AG04450 (cell line): ENCODE data around the gene COMMD4. TPM values are rescaled to one million over a fixed set of nuclear protein-coding genes. Genes with fewer than 3 reads are reported as not detected.
"Not testable (repeated sequence)": the region's sequence is repeated elsewhere in the genome, so short reads cannot be mapped to it uniquely, and the experiment has no call there.

Experiments
- CTCF ChIA-PET: fragments of 300-600, 350-600 bp; formaldehyde crosslinking; extraction: SDS; loops from one replicate; lab custom pipeline; 2022; ENCODE audit warnings: antibody characterized with exemption, inconsistent platforms; lab: Charles Lee
- POLR2A ChIA-PET: fragments of 350-600 bp; formaldehyde crosslinking; extraction: SDS; loops from one replicate; lab custom pipeline; 2021; ENCODE audit warnings: antibody characterized with exemption, inconsistent platforms; lab: Yijun Ruan, JAX
- DNase-seq: peaks from one replicate; pipeline ENCODE4 v3.0.0-alpha.2; 2011; ENCODE audit warnings: low read depth, low spot score
- H3K27ac ChIP-seq: one replicate; pipeline ENCODE4 v1.5.1; 2012; ENCODE audit warnings: low read depth, low read length, control low read depth
- H3K27me3 ChIP-seq: one replicate; pipeline ENCODE4 v1.6.0; 2012; ENCODE audit warnings: low read length; ENCODE audit not compliant: control insufficient read depth, insufficient read depth
- H3K4me3 ChIP-seq: 2 replicates; pipeline ENCODE4 v1.5.1; 2011; ENCODE audit warnings: mild to moderate bottlenecking, low read depth, low read length, control low read depth
- H3K9me3 ChIP-seq: 2 replicates; pipeline ENCODE4 v1.5.1; 2012; ENCODE audit warnings: low read length; ENCODE audit not compliant: control insufficient read depth, insufficient read depth
- polyA plus RNA-seq: library from polyadenylated mRNA; depleted of rRNA; stranded (reverse); fragments of >200 nt; gene quantifications from 2 replicates; pipeline ENCODE4 v1.2.3, GENCODE V29; 2011
- TF ChIP-seq, protein P1 (sequence below): IDR thresholded peaks from 2 replicates; pipeline ENCODE4 v1.5.1; 2011; ENCODE audit warnings: low read depth, low read length, control low read depth, inconsistent platforms

Gene COMMD4
- polyA plus RNA-seq, 1 experiment: 52.4 TPM

DNA sequence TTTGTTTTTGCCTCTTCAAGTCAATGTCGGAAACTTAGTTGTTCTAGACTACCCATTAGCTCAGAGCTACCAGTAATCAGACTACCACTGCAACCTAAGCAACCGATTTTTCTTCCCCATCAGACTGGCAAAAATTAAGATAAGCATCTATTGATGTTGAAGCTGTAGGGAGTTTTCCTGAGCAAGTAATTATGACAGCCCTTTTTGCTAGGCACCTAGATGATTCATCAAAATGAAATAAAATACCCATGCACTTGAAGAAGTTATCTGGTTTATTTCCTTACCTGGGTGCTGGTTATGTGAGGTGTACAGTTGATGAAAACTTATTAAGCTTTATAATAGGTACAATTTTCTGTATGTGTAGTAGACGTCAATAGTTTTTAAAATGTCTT, 554 bp upstream of the COMMD4 start:
- Histone ChIP-seq H3K4me3 (peak overlapping the region; percentile 85), H3K27me3 (no peaks in the 10 kb centered on the region), H3K27ac (no peak overlapping the region), H3K9me3 (no peaks in the 10 kb centered on the region)
- TF ChIP-seq, protein P1, sequence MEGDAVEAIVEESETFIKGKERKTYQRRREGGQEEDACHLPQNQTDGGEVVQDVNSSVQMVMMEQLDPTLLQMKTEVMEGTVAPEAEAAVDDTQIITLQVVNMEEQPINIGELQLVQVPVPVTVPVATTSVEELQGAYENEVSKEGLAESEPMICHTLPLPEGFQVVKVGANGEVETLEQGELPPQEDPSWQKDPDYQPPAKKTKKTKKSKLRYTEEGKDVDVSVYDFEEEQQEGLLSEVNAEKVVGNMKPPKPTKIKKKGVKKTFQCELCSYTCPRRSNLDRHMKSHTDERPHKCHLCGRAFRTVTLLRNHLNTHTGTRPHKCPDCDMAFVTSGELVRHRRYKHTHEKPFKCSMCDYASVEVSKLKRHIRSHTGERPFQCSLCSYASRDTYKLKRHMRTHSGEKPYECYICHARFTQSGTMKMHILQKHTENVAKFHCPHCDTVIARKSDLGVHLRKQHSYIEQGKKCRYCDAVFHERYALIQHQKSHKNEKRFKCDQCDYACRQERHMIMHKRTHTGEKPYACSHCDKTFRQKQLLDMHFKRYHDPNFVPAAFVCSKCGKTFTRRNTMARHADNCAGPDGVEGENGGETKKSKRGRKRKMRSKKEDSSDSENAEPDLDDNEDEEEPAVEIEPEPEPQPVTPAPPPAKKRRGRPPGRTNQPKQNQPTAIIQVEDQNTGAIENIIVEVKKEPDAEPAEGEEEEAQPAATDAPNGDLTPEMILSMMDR: no peak
- POLR2A ChIA-PET: interaction anchor here (0.8 kb wide), 1 partner anchor 33 kb away, joined by 4 read pairs; no protein-coding TSS in a partner anchor
- CTCF ChIA-PET: no interaction called here
- no peak for DNase-seq

DNA sequence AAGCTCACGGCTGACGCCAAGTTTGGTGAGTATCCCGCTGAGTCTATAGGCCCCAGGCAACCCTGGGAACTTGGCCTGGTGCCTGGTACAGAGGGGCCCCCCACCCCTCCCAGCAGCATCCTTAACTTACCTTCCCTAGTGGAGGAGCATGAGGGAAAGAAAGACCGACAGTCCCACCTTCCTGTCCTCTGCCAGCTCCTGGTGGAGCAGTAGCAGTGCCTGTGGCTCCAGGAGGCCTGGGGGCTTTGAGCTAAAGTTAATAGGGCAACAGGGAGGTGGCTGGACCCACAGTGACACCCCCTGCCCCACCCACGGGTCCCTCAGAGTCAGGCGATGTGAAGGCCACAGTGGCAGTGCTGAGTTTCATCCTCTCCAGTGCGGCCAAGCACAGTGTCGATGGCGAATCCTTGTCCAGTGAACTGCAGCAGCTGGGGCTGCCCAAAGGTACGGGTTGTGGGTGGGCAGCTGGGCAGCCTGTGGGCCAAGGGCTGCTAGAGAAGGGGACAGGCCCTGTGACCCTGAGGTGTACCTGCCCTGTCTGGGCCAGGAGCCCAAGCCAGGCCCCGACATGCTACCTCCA, 2.9 kb downstream of the COMMD4 start:
- CTCF ChIA-PET: no interaction called here
- POLR2A ChIA-PET: no interaction called here

DNA sequence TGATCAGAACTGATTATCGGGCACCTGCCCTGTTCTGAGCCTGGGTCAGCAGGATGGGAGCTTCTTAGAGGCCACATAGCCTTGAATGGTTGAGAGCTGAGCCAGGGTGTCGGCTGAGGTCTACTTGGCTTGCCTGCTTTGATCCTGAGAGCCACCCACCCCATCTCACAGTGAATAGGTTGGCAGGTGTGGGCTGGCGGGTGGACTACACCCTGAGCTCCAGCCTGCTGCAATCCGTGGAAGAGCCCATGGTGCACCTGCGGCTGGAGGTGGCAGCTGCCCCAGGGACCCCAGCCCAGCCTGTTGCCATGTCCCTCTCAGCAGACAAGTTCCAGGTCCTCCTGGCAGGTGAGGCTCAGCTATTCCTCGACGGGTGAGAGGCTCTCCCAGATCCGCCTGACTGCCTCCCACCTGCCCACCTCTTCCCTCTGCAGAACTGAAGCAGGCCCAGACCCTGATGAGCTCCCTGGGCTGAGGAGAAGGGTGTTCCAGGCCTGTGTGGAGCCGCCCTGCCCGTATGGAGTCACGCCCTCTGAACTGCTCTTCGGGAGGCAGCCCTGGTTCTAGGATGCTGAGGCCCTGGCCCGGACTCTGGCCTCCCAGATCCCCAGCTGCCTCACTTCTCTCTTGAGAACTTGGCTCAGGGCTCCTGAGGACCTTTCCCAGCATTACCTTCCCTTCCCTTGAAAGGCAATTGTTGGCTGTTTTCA, 3.8 kb downstream of the COMMD4 start:
- ChIA-PET CTCF (no interaction called here), POLR2A (no interaction called here)
- H3K9me3 ChIP-seq: no peaks in the 10 kb centered on the region
- H3K4me3 ChIP-seq: no peak overlapping the region
- TF ChIP-seq, protein P1: no peak
- H3K27ac ChIP-seq: no peak overlapping the region
- no peaks in the 10 kb centered on the region for H3K27me3 ChIP-seq
- DNase-seq: no peak

More for the DNA sequence above, 2.9 kb downstream of the COMMD4 start:
- no peak for DNase-seq
- no peaks in the 10 kb centered on the region for H3K9me3 ChIP-seq
- no peak overlapping the region for H3K4me3 ChIP-seq
- H3K27ac ChIP-seq: no peak overlapping the region
- no peaks in the 10 kb centered on the region for H3K27me3 ChIP-seq
- TF ChIP-seq, protein P1: no peak

DNA sequence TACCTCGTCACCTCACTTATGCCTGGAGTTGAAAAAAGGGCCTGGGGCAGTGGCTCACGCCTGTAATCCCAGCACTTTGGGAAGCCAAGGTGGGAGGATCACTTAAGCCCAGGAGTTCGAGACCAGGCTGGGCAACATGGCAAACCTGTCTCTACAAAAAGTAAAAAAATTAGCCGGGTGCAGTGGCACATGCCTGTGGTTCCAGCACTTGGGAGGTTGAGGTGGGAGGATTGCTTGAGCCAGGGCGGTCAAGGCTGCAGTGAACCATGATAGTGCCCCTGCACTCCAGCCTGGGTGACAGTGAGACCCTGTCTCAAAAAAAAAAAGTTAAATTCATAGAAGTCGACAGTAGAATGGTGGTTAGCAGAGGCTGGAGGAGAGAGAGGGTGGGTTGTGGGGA, 6.4 kb downstream of the COMMD4 start:
- POLR2A ChIA-PET: no interaction called here
- TF ChIP-seq, protein P1: no peak
- Histone ChIP-seq H3K9me3 (no peaks in the 10 kb centered on the region; the same call in 1 of the 2 replicates), H3K27me3 (peaks cover 7% of the 10 kb centered on the region), H3K27ac (no peak overlapping the region), H3K4me3 (no peak overlapping the region)
- CTCF ChIA-PET: no interaction called here
- no peak for DNase-seq

DNA sequence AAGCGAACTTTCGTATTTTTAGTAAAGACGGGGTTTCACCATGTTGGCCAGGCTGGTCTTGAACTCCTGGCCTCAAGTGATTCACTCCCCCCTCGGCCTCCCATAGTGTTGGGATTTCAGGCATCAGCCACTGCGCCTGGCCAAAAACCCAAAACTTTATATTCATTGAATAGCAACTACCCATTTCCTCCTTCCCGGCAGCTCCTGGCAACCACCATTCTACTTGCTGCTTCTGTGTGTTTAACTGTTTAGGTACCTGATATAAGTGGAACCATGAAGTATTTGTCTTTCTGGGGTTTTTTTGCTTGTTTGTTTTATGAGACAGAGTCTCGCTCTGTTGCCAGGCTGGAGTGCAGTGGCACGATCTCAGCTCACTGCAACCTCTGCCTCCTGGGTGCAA, 8.1 kb downstream of the COMMD4 start:
- H3K4me3 ChIP-seq, CTCF ChIA-PET: not testable (repeated sequence)
- POLR2A ChIA-PET: interaction anchor here (0.7 kb wide), 1 partner anchor 235 kb away, joined by 4 read pairs; no protein-coding TSS in a partner anchor

More for the DNA sequence above, 8.1 kb downstream of the COMMD4 start:
- H3K27ac ChIP-seq, DNase-seq, H3K9me3 ChIP-seq: not testable (repeated sequence)
- H3K27me3 ChIP-seq: peaks cover 18% of the 10 kb centered on the region
